CD14-positive monocyte (primary cell): Measurements from ENCODE around the gene KLHL17. TPM values are rescaled to one million over a fixed set of nuclear protein-coding genes. Genes with fewer than 3 reads are reported as not detected.

Experiments
- DNase-seq, 3 donors: peaks; one replicate each; pipeline ENCODE4 v3.0.0-alpha.2; 2011 to 2022
- H2AFZ ChIP-seq: 2 replicates; pipeline ENCODE4 v1.6.0; 2012; ENCODE audit warnings: mild to moderate bottlenecking, low read depth, low read length, inconsistent platforms; ENCODE audit not compliant: insufficient read depth, poor library complexity, severe bottlenecking
- H3K27ac ChIP-seq, 2 donors: 1 replicate in 1 of 2; 2 replicates in 1 of 2; pipeline ENCODE4 v1.5.1; 2012 to 2013; ENCODE audit warnings: low read length in 2 of 2, control low read depth in 1 of 2, inconsistent platforms in 1 of 2, low read depth in 1 of 2, mild to moderate bottlenecking in 1 of 2
- H3K27me3 ChIP-seq, 2 donors: one replicate each; pipeline versions ENCODE4 v1.6.0 to v1.6.1; 2011 to 2013; ENCODE audit warnings: low read length in 2 of 2; ENCODE audit not compliant: control insufficient read depth in 2 of 2, insufficient read depth in 2 of 2
- H3K36me3 ChIP-seq, 2 donors: replicated peaks in 1 of 2; 1 replicate in 1 of 2; 2 replicates in 1 of 2; pipeline versions ENCODE4 v1.5.1 to v1.6.1; 2012 to 2013; ENCODE audit warnings: low read length in 2 of 2, control low read depth in 1 of 2, inconsistent platforms in 1 of 2, mild to moderate bottlenecking in 1 of 2; ENCODE audit not compliant: insufficient read depth in 2 of 2, control insufficient read depth in 1 of 2
- H3K4me1 ChIP-seq, 2 donors: 1 replicate in 1 of 2; 2 replicates in 1 of 2; pipeline versions ENCODE4 v1.5.1 to v1.6.1; 2012 to 2013; ENCODE audit warnings: low read length in 2 of 2, control low read depth in 1 of 2, inconsistent platforms in 1 of 2, mild to moderate bottlenecking in 1 of 2, moderate library complexity in 1 of 2; ENCODE audit not compliant: insufficient read depth in 2 of 2, control insufficient read depth in 1 of 2
- H3K4me2 ChIP-seq: replicated peaks from 2 replicates; pipeline ENCODE3; 2012; ENCODE audit warnings: low read length, moderate library complexity, mild to moderate bottlenecking; ENCODE audit not compliant: poor library complexity, severe bottlenecking; ENCODE audit errors: extremely low read depth
- H3K4me3 ChIP-seq, 3 experiments: fragments of 200-600 bp in 1 of 3; sonication (generic) in 1 of 3; replicated peaks in 1 of 3; 1 replicate in 2 of 3; 2 replicates in 1 of 3; pipeline ENCODE4 v1.5.1; 2011 to 2013; ENCODE audit warnings: low read length in 3 of 3, mild to moderate bottlenecking in 3 of 3, control low read depth in 2 of 3, low read depth in 2 of 3, inconsistent platforms in 1 of 3, moderate library complexity in 1 of 3
- H3K79me2 ChIP-seq: 2 replicates; pipeline ENCODE4 v1.6.0; 2012; ENCODE audit warnings: mild to moderate bottlenecking, control low read depth, inconsistent platforms, low read length, moderate library complexity; ENCODE audit not compliant: insufficient read depth
- H3K9ac ChIP-seq: 2 replicates; pipeline ENCODE4 v1.6.0; 2017; ENCODE audit warnings: low read length, mild to moderate bottlenecking; ENCODE audit not compliant: insufficient read depth, poor library complexity, severe bottlenecking
- H3K9me3 ChIP-seq, 2 donors: replicated peaks in 1 of 2; 1 replicate in 1 of 2; 2 replicates in 1 of 2; pipeline versions ENCODE4 v1.5.1 to v1.6.1; 2012 to 2013; ENCODE audit warnings: low read length in 2 of 2, control low read depth in 1 of 2; ENCODE audit not compliant: control insufficient read depth in 1 of 2, insufficient read depth in 1 of 2
- H4K20me1 ChIP-seq: 2 replicates; pipeline ENCODE4 v1.6.0; 2012; ENCODE audit warnings: mild to moderate bottlenecking, low read length, control low read depth, moderate library complexity; ENCODE audit not compliant: insufficient read depth
- H3K27ac Mint-ChIP-seq, 7 donors: one replicate each; pipeline ENCODE4 v1.8.0; 2020; ENCODE audit warnings: mild to moderate bottlenecking in 7 of 7, mixed read lengths in 7 of 7, moderate library complexity in 6 of 7, inconsistent platforms in 2 of 7
- H3K27me3 Mint-ChIP-seq, 3 donors: one replicate each; pipeline ENCODE4 v1.8.0; 2021 to 2022; ENCODE audit warnings: low read depth in 3 of 3, mild to moderate bottlenecking in 3 of 3, mixed read lengths in 3 of 3, moderate library complexity in 3 of 3, inconsistent platforms in 1 of 3
- H3K36me3 Mint-ChIP-seq, 2 donors: one replicate each; pipeline ENCODE4 v1.8.0; 2020; ENCODE audit warnings: mixed read lengths in 2 of 2, inconsistent platforms in 1 of 2, mild to moderate bottlenecking in 1 of 2
- H3K4me1 Mint-ChIP-seq: one replicate; pipeline ENCODE4 v1.8.0; 2020; ENCODE audit warnings: mild to moderate bottlenecking, mixed read lengths
- H3K4me3 Mint-ChIP-seq, 2 donors: one replicate each; pipeline ENCODE4 v1.8.0; 2020; ENCODE audit warnings: mild to moderate bottlenecking in 2 of 2, mixed read lengths in 2 of 2, moderate library complexity in 1 of 2
- H3K9me3 Mint-ChIP-seq, 7 donors: one replicate each; pipeline ENCODE4 v1.8.0; 2020 to 2022; ENCODE audit warnings: mixed read lengths in 7 of 7, mild to moderate bottlenecking in 6 of 7, moderate library complexity in 6 of 7, inconsistent platforms in 2 of 7
- WGBS: methylation state at CpG from one replicate; pipeline ENCODE4 v1.1.5; 2013; ENCODE audit warnings: missing lambda C conversion rate; ENCODE audit not compliant: insufficient coverage; 5-methylcytosine and 5-hydroxymethylcytosine counted together
- intact Hi-C, 2 donors: fragments of 100-400 bp; cut with micrococcal nuclease; formaldehyde crosslinking; loops; one replicate each; pipeline versions ENCODE4 v1.15.0 to v1.15.1; 2023
- polyA plus RNA-seq, 3 donors: library from polyadenylated mRNA; depleted of rRNA in 1 of 3; unstranded in 2 of 3; stranded (reverse) in 1 of 3; fragments of 300-500 nt in 2 of 3; fragments of >200 nt in 1 of 3; fragmentation: Illumina TruSeq in 2 of 3; gene quantifications; 1 replicate in 2 of 3; 2 replicates in 1 of 3; pipeline ENCODE4 v1.2.3, GENCODE V29; 2012 to 2021
- TF ChIP-seq, protein P1 (sequence below): fragments of 200-600 bp; IDR thresholded peaks from one replicate; pipeline ENCODE4 v1.8.0; 2022; ENCODE audit warnings: antibody characterized with exemption, mild to moderate bottlenecking

Gene KLHL17
- polyA plus RNA-seq, 3 donors, result 0.31 to 48.1 (median 0.71) TPM

DNA sequence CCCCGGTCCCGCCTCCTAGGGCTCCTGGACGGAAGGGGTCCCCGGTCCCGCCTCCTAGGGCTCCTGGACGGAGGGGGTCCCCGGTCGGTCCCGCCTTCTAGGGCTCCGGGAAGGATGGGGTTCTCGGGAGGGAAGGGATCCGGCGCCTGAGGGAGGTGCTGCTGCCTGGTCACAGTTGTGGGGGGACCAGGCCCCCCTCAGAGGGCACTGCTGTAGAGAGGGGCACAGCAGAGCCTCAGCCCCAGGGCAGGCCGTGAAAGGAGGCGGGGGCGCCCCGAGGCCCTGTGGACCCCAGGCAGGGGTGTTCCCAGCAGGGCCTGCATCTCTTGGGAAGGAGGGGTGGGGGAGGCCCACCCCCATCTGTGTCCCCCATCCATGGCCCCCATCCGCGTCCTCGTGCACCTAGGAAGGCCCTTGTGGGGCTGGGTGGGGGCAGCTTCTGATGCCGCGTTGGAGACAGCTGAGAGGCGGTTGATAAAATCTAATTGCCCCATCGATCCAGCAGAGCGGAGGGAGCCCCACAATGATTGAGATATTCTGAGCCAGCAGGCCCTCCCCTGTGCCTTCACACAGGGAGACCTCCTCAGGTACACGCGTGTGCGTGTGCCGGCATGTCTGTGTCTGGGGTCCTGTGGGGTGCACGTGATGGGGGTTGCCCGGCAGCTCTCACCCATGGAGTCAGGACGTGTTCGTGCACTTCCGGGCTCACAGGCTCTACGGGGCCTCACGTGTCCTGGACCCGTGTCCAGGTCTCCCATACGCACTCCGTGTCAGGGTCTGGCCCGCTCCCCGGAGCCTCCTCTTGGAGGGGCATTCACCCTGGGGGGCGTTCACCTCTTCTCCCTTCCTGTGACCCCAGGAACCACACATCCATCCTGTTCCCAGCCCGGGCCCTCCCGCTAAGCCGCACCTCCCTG lies 23.8 kb upstream of the KLHL17 start:
- Histone ChIP-seq H3K4me3 (no peak overlapping the region), H3K36me3 (no peaks in the 10 kb centered on the region), H3K27ac (no peak overlapping the region), H3K9ac (no peak overlapping the region), H4K20me1 (no peaks in the 10 kb centered on the region), H3K79me2 (no peaks in the 10 kb centered on the region), H2AFZ (no peak overlapping the region), H3K4me1 (peaks cover 4 to 17% of the 10 kb centered on the region in 2 donors), H3K4me2 (no peak overlapping the region), H3K9me3 (peaks cover 0 to 9% of the 10 kb centered on the region in 2 donors), H3K27me3 (peaks cover 25 to 69% of the 10 kb centered on the region in 2 donors)
- WGBS, result 93% methylated on average over 33 of the region's 45 CpGs
- H3K4me3 Mint-ChIP-seq, result no peak overlapping the region
- peaks cover 47 to 84% (median 68%) of the 10 kb centered on the region in 3 donors for H3K27me3 Mint-ChIP-seq
- intact Hi-C loops, result no loop called here
- DNase-seq, result no peak
- peaks cover 7% of the 10 kb centered on the region for H3K4me1 Mint-ChIP-seq
- H3K9me3 Mint-ChIP-seq, result peaks cover 0 to 19% (median 3%) of the 10 kb centered on the region in 7 donors
- no peaks in the 10 kb centered on the region for H3K36me3 Mint-ChIP-seq
- TF ChIP-seq, protein P1, sequence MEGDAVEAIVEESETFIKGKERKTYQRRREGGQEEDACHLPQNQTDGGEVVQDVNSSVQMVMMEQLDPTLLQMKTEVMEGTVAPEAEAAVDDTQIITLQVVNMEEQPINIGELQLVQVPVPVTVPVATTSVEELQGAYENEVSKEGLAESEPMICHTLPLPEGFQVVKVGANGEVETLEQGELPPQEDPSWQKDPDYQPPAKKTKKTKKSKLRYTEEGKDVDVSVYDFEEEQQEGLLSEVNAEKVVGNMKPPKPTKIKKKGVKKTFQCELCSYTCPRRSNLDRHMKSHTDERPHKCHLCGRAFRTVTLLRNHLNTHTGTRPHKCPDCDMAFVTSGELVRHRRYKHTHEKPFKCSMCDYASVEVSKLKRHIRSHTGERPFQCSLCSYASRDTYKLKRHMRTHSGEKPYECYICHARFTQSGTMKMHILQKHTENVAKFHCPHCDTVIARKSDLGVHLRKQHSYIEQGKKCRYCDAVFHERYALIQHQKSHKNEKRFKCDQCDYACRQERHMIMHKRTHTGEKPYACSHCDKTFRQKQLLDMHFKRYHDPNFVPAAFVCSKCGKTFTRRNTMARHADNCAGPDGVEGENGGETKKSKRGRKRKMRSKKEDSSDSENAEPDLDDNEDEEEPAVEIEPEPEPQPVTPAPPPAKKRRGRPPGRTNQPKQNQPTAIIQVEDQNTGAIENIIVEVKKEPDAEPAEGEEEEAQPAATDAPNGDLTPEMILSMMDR, result no peak
- H3K27ac Mint-ChIP-seq, result no peak overlapping the region

DNA sequence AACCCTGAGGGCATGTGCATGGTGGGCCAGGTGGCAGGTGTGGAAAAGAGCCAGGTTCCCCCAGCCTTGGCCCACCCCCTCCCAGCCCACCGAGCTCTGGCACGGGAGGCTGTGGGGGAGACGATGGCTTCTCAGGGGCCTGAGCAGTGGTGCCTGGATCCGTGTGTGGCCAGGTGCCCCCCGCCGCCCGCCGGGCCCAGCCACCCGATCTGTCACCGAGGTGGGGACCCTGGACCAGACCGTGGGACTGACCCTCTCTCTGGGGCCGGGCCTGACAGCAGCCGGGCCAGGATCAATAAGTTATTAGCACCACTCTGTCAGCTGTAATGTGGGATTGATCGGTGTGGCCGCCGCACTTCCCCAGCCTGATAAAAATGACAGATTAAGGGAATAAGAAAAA lies 22.9 kb upstream of the KLHL17 start:
- Histone ChIP-seq H3K36me3 (no peaks in the 10 kb centered on the region), H3K9ac (no peak overlapping the region), H3K4me1 (peaks cover 4 to 26% of the 10 kb centered on the region in 2 donors), H2AFZ (no peak overlapping the region), H3K79me2 (no peaks in the 10 kb centered on the region), H4K20me1 (no peaks in the 10 kb centered on the region), H3K27ac (no peak overlapping the region), H3K9me3 (peaks cover 0 to 9% of the 10 kb centered on the region in 2 donors), H3K27me3 (peaks cover 27 to 68% of the 10 kb centered on the region in 2 donors), H3K4me2 (no peak overlapping the region), H3K4me3 (no peak overlapping the region)
- TF ChIP-seq, protein P1, result no peak
- Mint-ChIP-seq H3K9me3 (peaks cover 0 to 19% (median 3%) of the 10 kb centered on the region in 7 donors), H3K36me3 (no peaks in the 10 kb centered on the region), H3K27ac (no peak overlapping the region), H3K27me3 (peaks cover 43 to 84% (median 68%) of the 10 kb centered on the region in 3 donors), H3K4me1 (peaks cover 7% of the 10 kb centered on the region), H3K4me3 (no peak overlapping the region)
- intact Hi-C loops, result no loop called here
- 99% methylated on average over 9 of the region's 16 CpGs for WGBS
- DNase-seq, result no peak
